Measurements from ENCODE around the gene KIF19. TPM values are rescaled to one million over a fixed set of nuclear protein-coding genes. Genes with fewer than 3 reads are reported as not detected.

KIF19 gene
- total RNA-seq, 1 donor: not detected

Other genes with a start within 250 kb of the KIF19 start
- gene RPL38, start 122.5 kb upstream of the KIF19 start, total RNA-seq: 470 and 728 TPM in 2 replicates
- gene TTYH2, start 112.7 kb upstream of the KIF19 start, total RNA-seq: 1.2 and 1.4 TPM in 2 replicates
- not detected in 2 replicates for gene DNAI2, start 52.0 kb upstream of the KIF19 start, total RNA-seq
- gene BTBD17, start 35.6 kb downstream of the KIF19 start, total RNA-seq: not detected in 2 replicates
- not detected in 2 replicates for gene GPR142, start 41.3 kb downstream of the KIF19 start, total RNA-seq
- gene GPRC5C, start 105.9 kb downstream of the KIF19 start, total RNA-seq: 2.9 and 6.8 TPM in 2 replicates
- not detected in 2 replicates for gene CD300A, start 140.4 kb downstream of the KIF19 start, total RNA-seq
- not detected in 2 replicates for gene CD300LB, start 205.2 kb downstream of the KIF19 start, total RNA-seq
- gene CD300C, start 219.9 kb downstream of the KIF19 start, total RNA-seq: under 0.01 TPM in 1 of 2 replicates, not detected in the other
- not detected in 2 replicates for gene CD300H, start 241.3 kb downstream of the KIF19 start, total RNA-seq

Measured in osteoblast (primary cell).